T47D (cell line): ENCODE results near the gene METTL18.

Source experiments
- DNase-seq, 2 experiments: peaks; one replicate each; pipeline versions ENCODE4 v3.0.0 to v3.0.0-alpha.2; 2011 to 2012; ENCODE audit warnings: low read depth in 1 of 2, low spot score in 1 of 2
- JUND ChIP-seq: IDR thresholded peaks from 2 replicates; pipeline ENCODE4 v1.6.1; 2012; ENCODE audit warnings: low read depth
- in situ Hi-C: cut with HindIII; loops from 2 replicates; pipeline ENCODE4 v1.10.0; 2016; ENCODE audit warnings: low sequenced_read_pairs, low pct_unique_long_range_greater_than_20kb

Gene METTL18

GRCh38 chr1:169809370-169810095 lies 14.8 kb upstream of the METTL18 start:
- TF ChIP-seq JUND = no peak
- in situ Hi-C loops = no loop called here
- DNase-seq = peak; percentile 20 to 64

- in situ Hi-C loops = no loop called here
- no peak for TF ChIP-seq JUND
- DNase-seq = no peak
Observed at GRCh38 chr1:169804941-169805340, 10.2 kb upstream of the METTL18 start.

- no peak for TF ChIP-seq JUND
Observed at GRCh38 chr1:169802888-169803287, 8.2 kb upstream of the METTL18 start.

GRCh38 chr1:169797281-169797680 lies 2.6 kb upstream of the METTL18 start:
- no peak for TF ChIP-seq JUND
- no peak for DNase-seq
- in situ Hi-C loops = no loop called here

More at GRCh38 chr1:169802888-169803287, 8.2 kb upstream of the METTL18 start:
- no peak for DNase-seq
- in situ Hi-C loops = no loop called here

GRCh38 chr1:169796274-169796810 lies 1.6 kb upstream of the METTL18 start:
- in situ Hi-C loops = no loop called here
- no peak for DNase-seq
- no peak for TF ChIP-seq JUND

GRCh38 chr1:169795687-169796086 lies 980 bp upstream of the METTL18 start:
- in situ Hi-C loops = no loop called here
- no peak for DNase-seq
- no peak for TF ChIP-seq JUND

GRCh38 chr1:169793730-169794129 lies 977 bp downstream of the METTL18 start:
- no peak for DNase-seq
- in situ Hi-C loops = no loop called here
- TF ChIP-seq JUND = no peak

- in situ Hi-C loops = no loop called here
- no peak for DNase-seq
- no peak for TF ChIP-seq JUND
Observed at GRCh38 chr1:169788402-169788801, 6.3 kb downstream of the METTL18 start.

GRCh38 chr1:169786974-169787373 lies 7.7 kb downstream of the METTL18 start:
- DNase-seq = no peak
- in situ Hi-C loops = no loop called here
- TF ChIP-seq JUND = no peak

GRCh38 chr1:169785267-169785666 lies 9.4 kb downstream of the METTL18 start:
- TF ChIP-seq JUND = no peak
- no peak for DNase-seq
- in situ Hi-C loops = no loop called here

- in situ Hi-C loops = no loop called here
- no peak for DNase-seq
- TF ChIP-seq JUND = no peak
Observed at GRCh38 chr1:169784102-169784501, 10.6 kb downstream of the METTL18 start.

- DNase-seq = no peak
- in situ Hi-C loops = no loop called here
- no peak for TF ChIP-seq JUND
Observed at GRCh38 chr1:169782596-169782995, 12.1 kb downstream of the METTL18 start.

- no peak for TF ChIP-seq JUND
- in situ Hi-C loops = no loop called here
- DNase-seq = no peak
Observed at GRCh38 chr1:169779970-169780369, 14.7 kb downstream of the METTL18 start.

GRCh38 chr1:169779150-169779549 lies 15.6 kb downstream of the METTL18 start:
- DNase-seq = peak; percentile 18 to 72
- in situ Hi-C loops = no loop called here
- 0 out of 2 replicates have a peak, but pooled peaks have one; percentile 35 for TF ChIP-seq JUND
